Vagina (tissue), 2 donors: ENCODE results near the gene CDK14.

Experiments
- CTCF ChIP-seq, 3 experiments: fragments of 450-650 bp in 2 of 3; fragments of 200-600 bp in 1 of 3; sonication (generic) in 1 of 3; IDR thresholded peaks; one replicate each; pipeline ENCODE4 v1.5.1; 2017 to 2019; ENCODE audit warnings: antibody characterized with exemption in 3 of 3, mild to moderate bottlenecking in 2 of 3, moderate library complexity in 2 of 3
- POLR2AphosphoS5 ChIP-seq, 2 donors: sonication (generic); formaldehyde crosslinking; IDR thresholded peaks; one replicate each; pipeline ENCODE4 v1.9.0; 2017; ENCODE audit warnings: antibody characterized with exemption in 2 of 2, mild to moderate bottlenecking in 2 of 2, low read depth in 1 of 2; ENCODE audit not compliant: insufficient read depth in 1 of 2

- no peak for TF ChIP-seq POLR2AphosphoS5 (IDR thresholded peaks at IDR 0.05; ENCODE audit: insufficient read depth in 1 of 2, low read depth in 1 of 2)
- no peak for TF ChIP-seq CTCF (IDR thresholded peaks at IDR 0.05)
These were observed 110.1 kb downstream of the CDK14 start for GRCh38 chr7:90706072-90706716.
